ENCODE data around the gene SPINT1.

Gene SPINT1

DNA sequence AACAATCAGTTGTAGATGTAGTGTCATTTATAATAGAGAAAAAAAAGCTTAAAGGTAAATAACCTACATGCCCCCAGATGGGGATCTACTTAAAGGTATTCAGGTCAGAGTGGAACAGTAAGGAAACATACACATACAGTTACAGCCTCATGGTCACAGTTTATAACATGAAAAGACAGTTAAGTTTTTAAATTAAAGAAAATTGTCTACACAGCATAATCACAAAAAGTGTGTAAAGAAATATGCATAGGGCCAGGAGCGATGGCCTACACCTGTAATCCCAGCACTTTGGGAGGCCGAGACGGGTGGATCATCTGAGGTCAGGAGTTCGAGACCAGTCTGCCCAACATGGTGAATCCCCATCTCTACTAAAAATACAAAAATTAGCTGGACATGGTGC lies 23.4 kb downstream of the SPINT1 start:
- Histone ChIP-seq H3K27me3 (ENCODE audit: insufficient read depth, low read depth, severe bottlenecking) (no peaks in the 10 kb centered on the region), H3K36me3 (no peaks in the 10 kb centered on the region), H3K9me3 (ENCODE audit: severe bottlenecking) (no peaks in the 10 kb centered on the region), H3K27ac (no peak overlapping the region), H3K4me3 (ENCODE audit: low read depth, low read length) (no peak overlapping the region)
- DNase-seq: no peak
- TF ChIP-seq, protein P1, sequence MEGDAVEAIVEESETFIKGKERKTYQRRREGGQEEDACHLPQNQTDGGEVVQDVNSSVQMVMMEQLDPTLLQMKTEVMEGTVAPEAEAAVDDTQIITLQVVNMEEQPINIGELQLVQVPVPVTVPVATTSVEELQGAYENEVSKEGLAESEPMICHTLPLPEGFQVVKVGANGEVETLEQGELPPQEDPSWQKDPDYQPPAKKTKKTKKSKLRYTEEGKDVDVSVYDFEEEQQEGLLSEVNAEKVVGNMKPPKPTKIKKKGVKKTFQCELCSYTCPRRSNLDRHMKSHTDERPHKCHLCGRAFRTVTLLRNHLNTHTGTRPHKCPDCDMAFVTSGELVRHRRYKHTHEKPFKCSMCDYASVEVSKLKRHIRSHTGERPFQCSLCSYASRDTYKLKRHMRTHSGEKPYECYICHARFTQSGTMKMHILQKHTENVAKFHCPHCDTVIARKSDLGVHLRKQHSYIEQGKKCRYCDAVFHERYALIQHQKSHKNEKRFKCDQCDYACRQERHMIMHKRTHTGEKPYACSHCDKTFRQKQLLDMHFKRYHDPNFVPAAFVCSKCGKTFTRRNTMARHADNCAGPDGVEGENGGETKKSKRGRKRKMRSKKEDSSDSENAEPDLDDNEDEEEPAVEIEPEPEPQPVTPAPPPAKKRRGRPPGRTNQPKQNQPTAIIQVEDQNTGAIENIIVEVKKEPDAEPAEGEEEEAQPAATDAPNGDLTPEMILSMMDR (IDR thresholded peaks at IDR 0.05; ENCODE audit: low read depth, low read length): no peak

- H3K36me3 ChIP-seq: no peaks in the 10 kb centered on the region
Measured at GRCh38 chr15:40869686-40870085, 25.8 kb downstream of the SPINT1 start.

GRCh38 chr15:40870716-40871115 lies 26.9 kb downstream of the SPINT1 start:
- DNase-seq: no peak
- TF ChIP-seq, protein P1 (IDR thresholded peaks at IDR 0.05; ENCODE audit: low read depth, low read length): no peak
- Histone ChIP-seq H3K36me3 (no peaks in the 10 kb centered on the region), H3K9me3 (ENCODE audit: severe bottlenecking) (no peaks in the 10 kb centered on the region), H3K27me3 (ENCODE audit: insufficient read depth, low read depth, severe bottlenecking) (no peaks in the 10 kb centered on the region), H3K4me3 (ENCODE audit: low read depth, low read length) (no peak overlapping the region), H3K27ac (no peak overlapping the region)

More at GRCh38 chr15:40869686-40870085, 25.8 kb downstream of the SPINT1 start:
- Histone ChIP-seq H3K9me3 (ENCODE audit: severe bottlenecking) (no peaks in the 10 kb centered on the region), H3K4me3 (ENCODE audit: low read depth, low read length) (no peak overlapping the region), H3K27me3 (ENCODE audit: insufficient read depth, low read depth, severe bottlenecking) (no peaks in the 10 kb centered on the region), H3K27ac (no peak overlapping the region; the same call in 1 of the 2 replicates)
- TF ChIP-seq, protein P1 (IDR thresholded peaks at IDR 0.05; ENCODE audit: low read depth, low read length): no peak
- no peak for DNase-seq

- Histone ChIP-seq H3K27ac (no peak overlapping the region), H3K9me3 (ENCODE audit: severe bottlenecking) (no peaks in the 10 kb centered on the region), H3K36me3 (no peaks in the 10 kb centered on the region), H3K27me3 (ENCODE audit: insufficient read depth, low read depth, severe bottlenecking) (no peaks in the 10 kb centered on the region), H3K4me3 (ENCODE audit: low read depth, low read length) (no peak overlapping the region)
- DNase-seq: no peak
- TF ChIP-seq, protein P1 (IDR thresholded peaks at IDR 0.05; ENCODE audit: low read depth, low read length): no peak
Measured at GRCh38 chr15:40871749-40872617, 28.1 kb downstream of the SPINT1 start.

DNA sequence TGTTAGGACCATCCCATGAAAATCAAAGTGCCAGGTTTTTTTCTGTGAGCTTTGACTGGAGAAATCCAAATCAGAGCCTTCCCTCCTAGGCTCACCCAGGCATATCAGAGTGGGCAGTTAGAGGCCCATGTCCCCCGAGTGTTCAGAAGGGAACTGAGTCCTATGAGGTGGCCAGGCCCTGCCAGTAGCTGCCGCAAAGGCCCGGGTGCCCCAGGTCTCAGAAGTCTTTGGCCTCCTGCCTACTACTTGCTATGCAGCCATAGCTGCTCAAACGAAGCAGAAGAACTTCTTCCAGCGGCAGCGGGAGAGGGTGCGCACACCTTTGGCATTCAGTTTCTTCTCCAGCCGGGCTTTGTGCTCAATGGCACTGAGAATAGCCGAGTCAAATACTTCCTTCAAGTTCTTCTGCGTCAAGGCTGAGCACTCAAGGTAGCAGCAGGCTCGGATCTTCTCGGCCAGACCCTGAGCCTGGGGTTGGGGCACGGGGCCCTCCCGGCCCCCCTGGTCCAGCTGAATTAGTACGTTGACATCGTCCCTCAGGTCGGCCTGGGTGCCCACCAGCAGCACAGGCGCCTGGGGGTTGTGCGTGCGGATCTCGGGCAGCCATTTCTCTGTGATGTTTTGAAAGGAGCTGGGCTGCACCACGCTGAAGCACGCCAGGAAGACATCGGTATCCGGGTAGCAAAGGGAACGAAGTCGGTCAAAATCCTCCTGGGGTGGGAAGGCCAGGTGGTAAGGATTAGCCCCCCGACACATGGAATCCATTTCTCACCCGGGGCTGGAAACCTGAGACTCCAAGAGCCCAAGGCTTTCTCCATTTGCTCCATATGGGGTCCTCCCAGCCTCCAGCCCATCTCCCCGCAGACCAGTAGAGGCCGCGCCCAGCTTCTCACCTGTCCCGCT lies 29.2 kb downstream of the SPINT1 start:
- no peak for DNase-seq
- Histone ChIP-seq H3K4me3 (ENCODE audit: low read depth, low read length) (peak overlapping the region; percentile 66), H3K27ac (no peak overlapping the region; the same call in 1 of the 2 replicates), H3K36me3 (no peaks in the 10 kb centered on the region), H3K9me3 (ENCODE audit: severe bottlenecking) (no peaks in the 10 kb centered on the region), H3K27me3 (ENCODE audit: insufficient read depth, low read depth, severe bottlenecking) (no peaks in the 10 kb centered on the region)
- TF ChIP-seq, protein P1 (IDR thresholded peaks at IDR 0.05; ENCODE audit: low read depth, low read length): no peak

Data from WERI-Rb-1 (cell line).